K562 treated with DMSO at 1 percent for 24 hours (cell line): ENCODE results near the gene OPALIN. TPM values are rescaled to one million over a fixed set of nuclear protein-coding genes. Genes with fewer than 3 reads are reported as not detected.

ENCODE experiments used
- total RNA-seq: library from RNA; unstranded; fragments of 300-600 nt; gene quantifications from 2 replicates; pipeline ENCODE4 v1.2.3, GENCODE V29; 2022; ENCODE audit warnings: low read depth; ENCODE audit not compliant: insufficient read depth

OPALIN gene
- not detected in 2 replicates for total RNA-seq

GRCh38 chr10:96358851-96359540 is at the start of gene OPALIN:
OPALIN (minus strand) TSS chr10:96359002; CDS start chr10:96358896, 106 bp downstream.

GRCh38 chr10:96304230-96304629 is 54.6 kb downstream of the OPALIN start, which contains the start of gene DNTT:
DNTT (plus strand) TSS chr10:96304434; CDS start chr10:96304498, 64 bp downstream.

Other genes starting within 250 kb of the OPALIN start
- 6.7 and 7.1 TPM in 2 replicates for gene ZNF518A, start 228.7 kb downstream of the OPALIN start, total RNA-seq
- not detected in 2 replicates for gene BLNK, start 87.4 kb downstream of the OPALIN start, total RNA-seq
- gene DNTT, start 54.6 kb downstream of the OPALIN start, total RNA-seq = not detected in 2 replicates
- not detected in 2 replicates for gene TLL2, start 154.9 kb upstream of the OPALIN start, total RNA-seq
- gene TM9SF3, start 228.0 kb upstream of the OPALIN start, total RNA-seq = 15.6 and 19.5 TPM in 2 replicates